Dermis lymphatic vessel endothelial cell (primary cell): ENCODE results near the gene FTHL17. TPM values are rescaled to one million over a fixed set of nuclear protein-coding genes. Genes with fewer than 3 reads are reported as not detected.

ENCODE experiments used
- total RNA-seq: library from RNA; depleted of rRNA; stranded (reverse); fragments of >200 nt; gene quantifications from 2 replicates; pipeline ENCODE4 v1.2.1, GENCODE V29; 2014

The FTHL17 gene
- not detected in 2 replicates for total RNA-seq

GRCh38 chrX:31071725-31072124 is at the start of gene FTHL17:
Gene FTHL17, minus strand, starts transcription at chrX:31072041. Its CDS starts 88 bp downstream, at chrX:31071953.

Other genes starting within 250 kb of the FTHL17 start
- 6.7 and 8.1 TPM in 2 replicates for gene TAB3, start 182.8 kb downstream of the FTHL17 start, total RNA-seq